Lung (tissue), 12 donors: ENCODE results near the gene APOBEC3B. TPM values are rescaled to one million over a fixed set of nuclear protein-coding genes. Genes with fewer than 3 reads are reported as not detected.

Experiments used
- ATAC-seq: fragments of 200-7000 bp; cut with Tn5 transposase; one replicate; pipeline ENCODE4 v1.9.1; 2020; ENCODE audit warnings: moderate number of reproducible peaks; ENCODE audit not compliant: insufficient read depth, low FRiP score
- DNase-seq, 3 donors: peaks; one replicate each; pipeline ENCODE4 v3.0.0-alpha.2; 2013 to 2017
- H3K27ac ChIP-seq, 2 donors: one replicate each; pipeline ENCODE4 v1.5.1; 2013; ENCODE audit warnings: mild to moderate bottlenecking in 2 of 2, moderate library complexity in 2 of 2, control low read depth in 1 of 2, inconsistent platforms in 1 of 2, low read depth in 1 of 2, low read length in 1 of 2
- H3K27me3 ChIP-seq, 3 donors: one replicate each; pipeline ENCODE4 v1.5.1; 2013; ENCODE audit warnings: low read length in 2 of 3; ENCODE audit not compliant: control insufficient read depth in 3 of 3, insufficient read depth in 3 of 3
- H3K36me3 ChIP-seq, 4 donors: one replicate each; pipeline ENCODE4 v1.5.1; 2013; ENCODE audit warnings: low read length in 4 of 4, mild to moderate bottlenecking in 1 of 4, moderate library complexity in 1 of 4; ENCODE audit not compliant: control insufficient read depth in 4 of 4, insufficient read depth in 4 of 4
- H3K4me1 ChIP-seq, 5 donors: one replicate each; pipeline ENCODE4 v1.5.1; 2013; ENCODE audit warnings: low read length in 5 of 5, mild to moderate bottlenecking in 2 of 5, moderate library complexity in 1 of 5; ENCODE audit not compliant: control insufficient read depth in 5 of 5, insufficient read depth in 5 of 5
- H3K4me3 ChIP-seq: one replicate; pipeline ENCODE4 v1.5.1; 2013; ENCODE audit warnings: mild to moderate bottlenecking, control low read depth, moderate library complexity
- H3K9ac ChIP-seq, 2 donors: one replicate each; pipeline ENCODE4 v1.5.1; 2013; ENCODE audit warnings: low read length in 2 of 2, control low read depth in 1 of 2; ENCODE audit not compliant: insufficient read depth in 1 of 2
- H3K9me3 ChIP-seq, 4 donors: one replicate each; pipeline ENCODE4 v1.5.1; 2013; ENCODE audit warnings: low read length in 3 of 4, mild to moderate bottlenecking in 1 of 4, moderate library complexity in 1 of 4; ENCODE audit not compliant: control insufficient read depth in 4 of 4, insufficient read depth in 3 of 4
- CTCF ChIP-seq: IDR thresholded peaks from 2 replicates; pipeline ENCODE4 v1.5.1; 2012; ENCODE audit warnings: mild to moderate bottlenecking; ENCODE audit errors: control extremely low read depth, extremely low read depth
- WGBS, 2 donors: extraction: QIAGEN DNeasy Blood & Tissue Kit; methylation state at CpG; one replicate each; pipeline ENCODE4 v1.1.7; 2013; 5-methylcytosine and 5-hydroxymethylcytosine counted together
- polyA plus RNA-seq, 2 donors: library from polyadenylated mRNA; stranded (reverse); fragments of 200-250 nt; gene quantifications; one replicate each; pipeline ENCODE4 v1.2.1, GENCODE V29; 2013
- total RNA-seq, 2 donors: library from RNA; depleted of rRNA in 1 of 2; stranded (reverse); fragments of >200 nt in 1 of 2; gene quantifications; one replicate each; pipeline ENCODE4 v1.2.1, GENCODE V29; 2014 to 2021
- donor health status: control.
- donor health status: control.
- donor health status: Bipolar disorder and iron deficiency.
- donor health status: healthy.
- donor health status: DM: yes; HTN: yes; CAD: no.

APOBEC3B gene
- total and polyA plus RNA-seq, 4 donors = 1.0 to 4.5 (median 3.5) TPM

- no peak for TF ChIP-seq CTCF
- H3K9ac ChIP-seq = no peak overlapping the region
- H3K27ac ChIP-seq = peak overlapping the region; percentile 43 to 49
- DNase-seq = no peak
- no peak for ATAC-seq
- H3K9me3 ChIP-seq = no peaks in the 10 kb centered on the region
- H3K36me3 ChIP-seq = peaks cover 0 to 4% (median 0%) of the 10 kb centered on the region in 4 donors
- no peaks in the 10 kb centered on the region for H3K27me3 ChIP-seq
- H3K4me3 ChIP-seq = peak overlapping the region; percentile 11
- peaks cover 0 to 10% (median 7%) of the 10 kb centered on the region in 5 donors for H3K4me1 ChIP-seq
- 39 to 47% methylated on average over 9 of the region's 9 CpGs for WGBS, 2 donors
Observed at GRCh38 chr22:39021552-39022250, 39.6 kb downstream of the APOBEC3B start.

GRCh38 chr22:39024519-39025308 lies 42.6 kb downstream of the APOBEC3B start:
- TF ChIP-seq CTCF = no peak
- 83 to 90% methylated on average over 15 of the region's 15 CpGs for WGBS, 2 donors
- no peak overlapping the region for H3K4me3 ChIP-seq

GRCh38 chr22:39026509-39027150 lies 44.5 kb downstream of the APOBEC3B start:
- H3K36me3 ChIP-seq = peaks cover 0 to 4% (median 0%) of the 10 kb centered on the region in 4 donors
- DNase-seq (no peak), ATAC-seq (no peak)
- TF ChIP-seq CTCF = no peak
- no peak overlapping the region for H3K9ac ChIP-seq
- H3K27ac ChIP-seq = no peak overlapping the region
- WGBS, 2 donors = 83 to 84% methylated on average over 12 of the region's 12 CpGs
- H3K27me3 ChIP-seq = no peaks in the 10 kb centered on the region
- no peak overlapping the region for H3K4me3 ChIP-seq
- H3K4me1 ChIP-seq = peaks cover 0 to 6% (median under 1%) of the 10 kb centered on the region in 5 donors
- no peaks in the 10 kb centered on the region for H3K9me3 ChIP-seq

More at GRCh38 chr22:39024519-39025308, 42.6 kb downstream of the APOBEC3B start:
- no peaks in the 10 kb centered on the region for H3K9me3 ChIP-seq
- peaks cover 0 to 4% (median 0%) of the 10 kb centered on the region in 4 donors for H3K36me3 ChIP-seq
- DNase-seq (no peak), ATAC-seq (no peak)
- no peak overlapping the region for H3K27ac ChIP-seq
- H3K27me3 ChIP-seq = no peaks in the 10 kb centered on the region
- H3K4me1 ChIP-seq = peaks cover 0 to 10% (median 5%) of the 10 kb centered on the region in 5 donors
- no peak overlapping the region for H3K9ac ChIP-seq
